G401 (cell line): ENCODE results near the gene PPM1J. TPM values are rescaled to one million over a fixed set of nuclear protein-coding genes. Genes with fewer than 3 reads are reported as not detected.
A peak's percentile ranks its signal among the peaks of the same experiment; 100 is the strongest.

Source experiments
- DNase-seq: peaks from one replicate; pipeline ENCODE4 v3.0.0-alpha.2; 2015; ENCODE audit warnings: low spot score
- in situ Hi-C: cut with HindIII; loops from 2 replicates; pipeline ENCODE4 v1.10.0; 2016; ENCODE audit warnings: low sequenced_read_pairs, mixed read lengths
- total RNA-seq: library from RNA; depleted of rRNA; stranded (reverse); fragments of >200 nt; shearing (Covaris generic); gene quantifications from 2 replicates; pipeline ENCODE4 v1.2.3, GENCODE V29; 2014

Gene PPM1J
- total RNA-seq, 1 experiment from 2014 or later: 13.2 TPM

DNA sequence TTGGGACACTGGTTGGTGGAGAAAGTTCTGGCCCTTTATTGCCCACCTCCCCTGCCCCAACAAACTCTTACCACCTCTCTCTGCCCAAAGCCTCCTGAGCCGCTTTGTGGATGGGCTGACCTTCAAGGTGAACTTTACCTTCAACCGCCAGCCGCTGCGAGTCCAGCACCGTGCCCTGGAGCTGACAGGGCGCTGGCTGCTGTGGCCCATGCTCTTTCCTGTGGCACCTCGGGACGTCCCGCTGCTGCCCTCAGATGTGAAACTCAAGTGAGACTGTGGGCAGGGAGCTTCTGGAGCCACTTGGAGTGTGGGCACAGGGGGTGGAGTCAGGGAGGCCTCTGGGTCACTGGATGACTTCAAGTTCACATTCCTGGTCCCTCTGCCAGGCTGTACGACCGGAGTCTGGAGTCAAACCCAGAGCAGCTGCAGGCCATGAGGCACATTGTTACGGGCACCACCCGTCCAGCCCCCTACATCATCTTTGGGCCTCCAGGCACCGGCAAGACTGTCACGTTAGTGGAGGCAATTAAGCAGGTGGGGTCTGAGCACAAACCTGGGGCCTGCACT lies 20.7 kb downstream of the PPM1J start:
- in situ Hi-C loops: no loop called here
- DNase-seq: no peak

DNA sequence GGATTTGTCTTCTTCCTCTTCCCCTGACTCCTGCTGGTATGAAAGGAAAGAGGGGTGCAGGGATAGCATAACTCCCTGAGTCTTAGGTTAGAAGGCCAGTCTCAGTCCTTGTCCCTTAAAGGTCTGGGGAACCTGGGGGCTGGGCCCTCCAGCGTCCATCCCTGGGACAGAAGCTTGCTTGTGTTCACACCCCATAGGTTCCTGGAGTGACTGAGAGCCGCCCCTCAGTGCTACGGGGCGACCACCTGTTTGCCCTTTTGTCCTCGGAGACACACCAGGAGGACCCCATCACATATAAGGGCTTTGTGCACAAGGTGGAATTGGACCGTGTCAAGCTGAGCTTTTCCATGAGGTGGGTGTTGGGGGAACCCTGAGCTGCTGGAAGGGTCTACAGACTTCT lies 21.3 kb downstream of the PPM1J start:
- in situ Hi-C loops: no loop called here
- DNase-seq: no peak

DNA sequence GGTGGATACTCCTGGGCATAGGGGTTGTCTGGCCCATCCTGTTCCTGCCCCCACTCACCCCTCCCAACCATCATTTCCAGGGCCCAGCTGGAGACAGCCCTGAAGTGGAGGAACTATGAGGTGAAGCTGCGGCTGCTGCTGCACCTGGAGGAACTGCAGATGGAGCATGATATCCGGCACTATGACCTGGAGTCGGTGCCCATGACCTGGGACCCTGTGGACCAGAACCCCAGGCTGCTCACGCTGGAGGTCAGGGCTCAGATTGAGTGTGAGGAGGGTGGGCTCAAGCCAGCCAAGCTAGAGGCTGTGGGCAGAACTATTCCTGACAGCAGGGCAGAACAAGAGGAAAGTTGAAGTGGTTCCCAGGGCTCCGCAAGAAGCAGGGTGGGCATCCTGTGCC lies 22.5 kb downstream of the PPM1J start:
- no peak for DNase-seq
- in situ Hi-C loops: no loop called here

DNA sequence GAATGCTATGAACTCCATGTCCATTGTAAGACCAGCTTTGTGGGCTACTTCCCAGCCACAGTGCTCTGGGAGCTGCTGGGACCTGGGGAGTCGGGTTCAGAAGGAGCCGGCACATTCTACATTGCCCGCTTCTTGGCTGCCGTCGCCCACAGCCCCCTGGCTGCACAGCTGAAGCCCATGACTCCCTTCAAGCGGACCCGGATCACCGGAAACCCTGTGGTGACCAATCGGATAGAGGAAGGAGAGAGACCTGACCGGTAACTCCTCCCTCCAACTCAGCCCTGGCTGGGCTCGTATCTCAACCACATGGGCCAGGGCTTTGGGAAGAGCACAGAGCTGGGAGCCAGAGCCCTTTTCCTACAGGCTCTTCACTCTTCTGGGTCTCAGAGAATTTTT lies 25.3 kb downstream of the PPM1J start:
- in situ Hi-C loops: no loop called here
- DNase-seq: no peak

DNA sequence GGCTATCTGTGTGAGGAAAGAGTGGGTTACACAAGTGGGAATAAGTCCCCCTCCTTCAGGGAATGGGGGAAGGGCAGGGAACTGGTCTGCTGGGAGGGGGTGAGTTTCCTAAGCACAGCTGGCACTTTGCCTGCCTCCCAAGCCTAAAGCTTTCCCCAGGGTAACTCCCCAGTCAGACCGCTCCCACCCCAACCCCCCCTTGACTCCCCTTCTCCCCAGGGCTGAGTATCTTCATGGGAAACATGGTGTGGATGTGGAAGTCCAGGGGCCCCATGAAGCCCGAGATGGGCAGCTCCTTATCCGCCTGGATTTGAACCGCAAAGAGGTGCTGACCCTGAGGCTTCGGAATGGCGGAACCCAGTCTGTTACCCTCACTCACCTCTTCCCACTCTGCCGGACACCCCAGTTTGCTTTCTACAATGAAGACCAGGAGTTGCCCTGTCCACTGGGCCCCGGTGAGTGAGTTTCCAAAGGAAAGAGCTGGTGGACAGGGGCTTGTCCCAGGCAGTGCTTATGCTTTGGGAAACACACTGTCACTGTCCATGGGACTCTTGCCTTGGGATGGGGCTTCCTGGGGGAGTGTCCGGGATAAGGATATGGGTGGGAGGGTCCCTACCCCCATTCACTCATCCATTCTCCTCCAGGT lies 25.8 kb downstream of the PPM1J start:
- in situ Hi-C loops: no loop called here
- no peak for DNase-seq

DNA sequence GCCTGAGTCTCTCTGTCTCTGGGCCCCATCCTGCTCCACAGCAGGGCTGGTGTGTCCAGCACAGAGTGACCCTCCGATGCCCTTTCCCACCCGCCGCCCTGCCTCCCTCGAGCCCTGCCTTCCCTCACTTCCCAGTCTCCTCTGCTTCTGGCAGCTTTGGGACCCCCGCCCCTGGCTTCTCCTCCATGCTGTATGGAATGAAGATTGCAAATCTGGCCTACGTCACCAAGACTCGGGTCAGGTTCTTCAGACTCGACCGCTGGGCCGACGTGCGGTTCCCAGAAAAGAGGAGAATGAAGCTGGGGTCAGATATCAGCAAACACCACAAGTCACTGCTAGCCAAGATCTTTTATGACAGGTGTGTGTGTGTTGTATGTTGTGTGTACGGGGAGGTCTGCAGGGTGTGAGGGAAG lies 26.3 kb downstream of the PPM1J start:
- in situ Hi-C loops: no loop called here
- DNase-seq: no peak

DNA sequence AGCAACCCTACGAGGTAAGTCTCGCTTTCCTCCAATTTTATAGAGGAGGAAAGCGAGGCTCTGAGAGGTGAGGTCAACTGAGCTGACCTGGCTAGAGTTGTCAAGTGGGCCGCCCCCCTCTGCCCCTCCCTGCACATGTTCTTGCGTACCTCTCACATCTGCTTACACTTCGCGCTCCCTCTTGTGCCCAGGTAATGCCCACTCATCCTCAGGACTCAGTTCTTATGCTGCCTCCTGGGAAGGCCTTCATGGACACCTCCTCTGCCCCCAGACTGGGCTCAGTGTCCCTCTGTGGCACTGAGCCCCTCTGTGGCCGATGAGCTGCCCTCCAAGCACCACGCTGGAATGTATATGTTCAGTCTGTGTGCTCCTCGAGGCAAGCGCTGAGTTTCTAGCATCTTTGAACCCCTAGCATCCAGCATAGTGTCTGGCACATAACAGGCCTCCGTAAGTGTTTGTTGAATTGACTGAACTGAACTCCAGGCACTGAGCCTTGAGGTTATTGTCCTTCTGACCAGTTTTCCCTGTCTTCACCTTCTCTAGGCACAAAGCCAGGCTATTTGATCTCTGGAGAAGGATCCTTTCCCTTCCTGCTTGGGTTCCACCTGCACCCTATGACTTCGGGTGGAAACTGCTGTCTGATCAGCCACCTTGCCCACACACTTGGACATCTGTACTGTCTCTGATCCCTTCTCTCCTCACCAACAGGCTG lies 27.2 kb downstream of the PPM1J start:
- in situ Hi-C loops: no loop called here
- DNase-seq: no peak

DNA sequence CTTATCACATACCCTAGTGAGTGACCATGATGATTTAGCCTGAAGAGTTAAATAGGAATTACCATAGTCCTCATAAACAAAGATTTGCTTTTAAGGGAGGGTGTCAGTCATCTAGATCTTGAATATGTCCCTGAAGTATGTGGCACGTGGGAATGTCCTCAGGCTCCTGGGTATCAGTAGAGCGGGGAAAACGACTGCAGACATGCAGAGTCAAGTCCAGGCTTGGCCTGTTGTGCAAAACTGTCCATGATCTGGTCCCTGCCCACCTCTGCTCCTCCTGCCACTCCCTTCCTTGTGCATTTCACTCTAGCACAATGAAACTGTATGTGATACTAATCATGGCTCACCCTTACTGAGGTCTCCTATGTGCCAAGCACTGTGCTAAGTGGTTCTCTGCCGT lies 27.8 kb downstream of the PPM1J start:
- no peak for DNase-seq
- in situ Hi-C loops: no loop called here

DNA sequence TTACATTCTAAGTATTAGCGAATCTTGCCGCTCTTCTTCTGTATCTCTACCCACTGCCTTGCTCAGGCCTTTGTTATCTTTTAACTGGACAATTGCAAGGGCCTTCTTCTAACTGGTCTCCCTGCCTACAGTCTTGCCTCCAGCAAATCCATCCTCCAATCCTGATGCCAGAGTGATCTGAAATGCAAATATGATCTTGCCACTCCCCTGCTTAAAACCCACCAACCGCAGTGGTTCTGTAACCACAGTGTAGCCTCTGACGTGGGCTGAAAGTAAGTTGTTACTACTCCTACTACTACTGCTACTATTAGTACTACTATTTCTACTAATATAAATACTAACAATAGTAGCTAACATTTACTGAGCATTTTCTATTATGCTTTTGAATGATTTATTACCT lies 28.3 kb downstream of the PPM1J start:
- in situ Hi-C loops: no loop called here
- DNase-seq: no peak

DNA sequence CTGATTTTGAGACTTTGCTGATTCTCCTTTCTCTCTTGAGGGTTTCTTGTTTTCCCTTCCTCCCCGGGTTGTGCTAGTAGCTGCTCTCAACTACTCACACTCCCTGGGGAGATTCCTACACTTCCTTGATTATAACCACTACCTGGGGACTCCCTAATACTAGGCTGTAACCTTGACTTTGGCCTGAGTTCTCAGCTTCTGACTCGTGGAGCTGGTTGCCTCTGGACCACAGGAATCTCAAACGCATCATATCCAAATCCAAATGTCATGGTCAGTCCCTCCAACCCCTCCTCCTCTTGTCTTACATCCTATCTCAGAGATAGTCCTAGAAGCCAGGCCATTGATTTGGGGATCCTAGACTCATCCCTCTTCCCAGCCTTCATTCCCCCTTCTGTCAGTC lies 28.7 kb downstream of the PPM1J start:
- no peak for DNase-seq
- in situ Hi-C loops: no loop called here

DNA sequence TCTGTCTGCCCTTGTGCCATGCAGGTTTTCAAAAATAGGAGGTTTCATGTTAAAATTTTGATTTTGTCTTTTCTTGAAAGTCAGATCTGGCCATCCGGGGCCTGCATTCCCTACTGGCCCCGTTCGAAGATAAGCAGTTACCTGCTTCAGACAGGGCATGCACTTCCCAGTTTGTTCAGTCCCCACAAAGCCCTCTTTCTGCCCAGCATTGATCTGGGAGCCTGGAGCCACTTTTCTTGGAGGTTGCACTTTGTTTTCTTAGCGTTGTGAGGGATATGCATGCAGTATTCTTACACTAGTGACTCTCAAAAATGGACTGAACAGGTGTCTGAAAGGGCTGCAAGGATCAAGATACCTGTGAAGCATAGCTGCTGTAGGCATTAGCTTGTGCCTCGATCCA lies 29.2 kb downstream of the PPM1J start:
- DNase-seq: no peak
- in situ Hi-C loops: no loop called here

DNA sequence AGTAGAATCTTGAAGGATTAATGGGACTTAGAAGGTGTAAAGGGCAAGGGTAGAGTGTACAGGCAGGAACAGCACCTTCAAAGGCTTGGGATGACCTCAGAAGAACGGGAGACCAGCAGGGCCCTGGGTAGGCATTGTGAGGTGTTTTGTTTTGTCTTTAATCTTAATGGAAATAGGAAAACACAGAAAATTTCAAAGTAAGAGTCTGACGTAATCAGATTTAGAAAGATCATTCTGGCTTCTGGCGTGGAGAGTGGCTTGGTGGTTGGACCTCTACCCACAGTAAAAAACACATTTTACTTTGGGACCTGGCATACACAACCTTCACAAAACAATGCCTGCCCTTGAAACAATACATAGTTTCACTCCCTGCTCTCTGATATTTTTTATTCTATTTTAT lies 36.5 kb downstream of the PPM1J start:
- DNase-seq: no peak
- in situ Hi-C loops: no loop called here

DNA sequence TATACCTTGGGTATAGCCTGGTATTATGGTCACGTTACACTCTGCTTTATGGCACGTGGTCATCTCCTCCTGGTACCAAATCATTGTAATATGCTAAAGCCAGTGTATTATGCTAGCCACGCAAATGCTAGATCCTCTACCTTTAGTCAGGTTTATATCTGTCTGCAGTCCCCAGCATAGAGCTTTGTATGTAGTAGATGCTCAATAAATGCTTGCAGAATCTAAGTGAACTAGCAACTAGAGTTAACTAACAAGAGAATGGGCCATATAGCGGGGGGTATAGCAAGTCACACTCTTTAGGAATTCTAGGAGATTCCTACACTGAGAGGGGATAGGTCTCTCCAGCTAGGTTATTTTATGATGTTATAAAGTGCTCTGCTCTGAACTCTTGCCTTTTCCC lies 37.6 kb downstream of the PPM1J start:
- in situ Hi-C loops: no loop called here

DNA sequence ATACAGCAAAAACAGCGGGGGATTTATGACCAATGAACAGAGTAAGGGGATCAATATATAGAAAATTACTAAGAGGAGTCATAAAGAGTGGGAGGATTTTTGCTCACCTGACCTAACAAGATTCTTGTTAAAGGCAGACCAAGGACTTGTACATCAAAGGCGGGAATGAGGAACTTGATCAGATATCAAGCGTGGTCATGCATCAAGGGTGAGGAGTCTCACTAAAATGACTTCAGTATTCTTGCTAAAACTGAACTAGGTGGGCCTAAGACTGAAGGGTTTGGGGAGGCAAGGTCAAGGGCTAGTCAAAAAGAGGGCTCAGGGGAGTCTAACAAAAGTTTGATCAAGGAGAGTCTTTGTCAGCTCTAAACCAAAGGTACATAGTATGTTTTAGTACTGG lies 38.6 kb downstream of the PPM1J start:
- no peak for DNase-seq
- in situ Hi-C loops: no loop called here

More for the DNA sequence above, 37.6 kb downstream of the PPM1J start:
- no peak for DNase-seq

DNA sequence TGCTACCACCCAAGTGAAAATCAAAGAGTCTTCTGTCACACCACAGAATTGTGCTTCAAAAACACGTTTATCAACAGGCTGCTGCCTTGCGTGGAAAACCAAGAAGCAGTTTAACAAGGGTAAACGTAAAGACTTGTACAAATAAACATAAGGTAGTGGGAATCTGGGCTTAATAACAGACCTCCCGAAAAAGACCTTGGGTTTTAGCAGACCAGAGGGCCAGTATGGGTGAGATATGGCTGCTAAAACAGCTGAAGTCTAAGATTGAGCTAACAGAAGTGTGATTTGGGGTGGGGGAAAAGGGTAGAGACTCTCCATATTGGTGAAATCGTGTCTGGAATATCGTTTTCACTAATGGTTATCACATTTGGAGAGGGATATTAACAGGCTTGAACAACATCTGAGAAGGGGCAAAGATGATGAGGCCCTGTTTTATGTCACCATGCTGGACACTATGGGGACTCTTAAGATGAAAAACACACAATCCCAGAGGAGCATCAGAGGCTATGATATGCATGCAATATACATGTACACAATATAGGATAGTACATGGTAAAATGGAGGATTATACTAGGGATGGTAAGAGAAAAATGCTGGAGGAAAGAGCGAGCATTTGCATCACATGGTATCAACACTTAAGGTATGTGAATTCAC lies 39.3 kb downstream of the PPM1J start:
- in situ Hi-C loops: no loop called here

DNA sequence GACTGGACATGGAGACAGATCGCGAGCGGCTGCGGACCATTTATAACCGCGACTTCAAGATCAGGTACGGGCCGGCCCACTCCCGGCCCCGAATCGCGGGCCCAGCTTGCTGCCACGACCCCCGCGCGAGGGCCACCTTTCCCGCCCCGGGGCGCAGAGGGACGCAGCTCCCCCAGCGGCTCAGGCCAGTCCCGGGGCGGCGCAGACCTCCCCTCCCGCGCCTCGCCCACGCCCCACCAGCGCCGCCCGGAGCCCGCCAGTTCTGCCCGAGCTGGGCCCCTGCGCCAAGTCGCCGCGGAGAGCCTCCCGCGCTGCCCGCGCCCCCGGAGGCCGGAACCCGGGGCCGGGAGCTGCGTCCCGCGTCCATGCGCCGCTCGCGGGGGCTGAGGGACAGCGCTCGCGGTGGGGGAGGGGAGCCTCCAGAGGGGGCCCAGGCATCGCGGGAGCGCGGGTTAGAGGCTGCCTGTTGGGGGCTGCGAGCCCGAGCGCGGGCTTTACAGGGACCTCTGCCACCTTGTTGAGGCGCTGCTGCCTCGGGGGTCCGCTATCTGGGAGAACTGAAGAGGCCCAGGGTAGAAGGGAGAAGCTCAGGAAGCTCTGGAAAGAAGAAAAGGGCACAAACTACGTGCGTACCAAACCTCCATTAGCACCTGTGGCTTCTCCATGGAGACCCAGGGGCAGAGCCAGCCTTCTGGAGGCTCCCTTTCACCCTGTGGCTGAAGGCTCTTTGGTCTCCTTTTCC lies 40.0 kb downstream of the PPM1J start:
- in situ Hi-C loops: no loop called here
- no peak for DNase-seq

More for the DNA sequence above, 39.3 kb downstream of the PPM1J start:
- no peak for DNase-seq

DNA sequence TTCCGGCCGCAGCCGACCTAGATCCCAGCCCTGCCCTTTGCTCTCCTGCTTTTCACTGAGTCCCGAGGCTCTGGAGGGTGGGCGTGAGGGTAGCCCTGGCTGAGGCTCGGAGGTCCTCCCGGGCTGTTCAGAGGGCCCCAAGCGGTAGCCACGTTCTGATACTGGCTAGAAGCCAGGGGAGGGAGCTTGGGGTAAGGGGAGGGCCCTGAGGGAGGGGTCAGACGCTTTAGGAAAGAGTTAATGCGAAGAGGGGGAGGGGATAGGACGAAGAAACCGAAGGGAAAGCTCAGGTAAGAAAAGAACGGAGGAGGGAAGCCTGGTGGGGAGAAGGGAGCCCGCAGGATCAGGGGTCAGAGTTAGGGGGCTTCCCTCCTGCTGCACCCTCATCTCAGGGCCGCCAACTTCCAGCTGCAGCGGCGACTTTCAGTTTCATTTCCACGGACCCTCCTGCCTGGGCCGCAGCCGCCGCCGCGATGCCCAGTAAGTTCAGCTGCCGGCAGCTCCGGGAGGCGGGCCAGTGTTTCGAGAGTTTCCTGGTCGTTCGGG lies 40.6 kb downstream of the PPM1J start, which contains the start of gene MOV10:
TSS of gene MOV10 (plus strand) at position 220 of the 546 bp plus-strand sequence. CDS start at position 474, 254 bp downstream.
- peak; percentile 52 for DNase-seq
- in situ Hi-C loops: no loop called here

DNA sequence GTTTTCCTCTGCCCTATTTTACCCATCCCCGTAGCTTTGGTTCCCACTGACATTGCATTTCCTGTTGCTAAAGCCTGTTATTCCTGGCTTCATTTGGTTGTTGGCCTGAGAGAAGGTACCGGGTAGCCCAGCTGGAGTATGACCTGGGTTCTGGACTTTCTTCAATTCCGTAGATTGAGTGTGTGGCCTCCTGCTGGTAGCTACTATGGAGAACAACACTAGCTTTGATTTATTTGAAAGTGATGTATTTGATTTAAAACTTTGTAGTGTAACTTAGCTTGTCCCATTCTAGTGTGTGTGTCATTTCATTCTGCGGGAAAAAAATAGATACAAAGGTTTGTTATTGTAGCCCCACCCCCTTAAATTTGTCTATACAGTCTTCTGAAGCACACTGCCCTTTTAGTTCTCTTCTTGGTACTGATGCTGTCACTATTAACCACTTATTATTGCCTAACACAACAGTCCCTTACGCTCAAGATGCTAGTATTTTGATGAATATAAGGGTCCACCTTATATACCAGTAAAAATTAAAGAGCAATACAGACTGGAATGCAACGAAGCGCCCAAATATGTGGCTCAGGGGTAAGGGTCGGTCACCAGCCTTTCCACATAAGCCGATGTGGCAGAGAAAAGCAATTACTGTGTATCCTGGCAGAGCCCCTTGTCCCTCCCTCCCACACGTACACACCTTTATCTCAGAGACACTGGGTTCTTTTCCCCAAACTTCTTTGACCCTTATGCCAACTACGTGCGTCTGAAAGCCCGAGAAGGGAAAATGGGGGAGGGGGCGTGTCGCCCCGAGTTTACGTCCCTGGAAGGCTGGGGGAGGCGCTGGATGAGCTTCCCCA lies 41.3 kb downstream of the PPM1J start:
- peak; percentile 15 for DNase-seq
- in situ Hi-C loops: no loop called here
